ENCODE measurements around the gene C1orf232.

DNA sequence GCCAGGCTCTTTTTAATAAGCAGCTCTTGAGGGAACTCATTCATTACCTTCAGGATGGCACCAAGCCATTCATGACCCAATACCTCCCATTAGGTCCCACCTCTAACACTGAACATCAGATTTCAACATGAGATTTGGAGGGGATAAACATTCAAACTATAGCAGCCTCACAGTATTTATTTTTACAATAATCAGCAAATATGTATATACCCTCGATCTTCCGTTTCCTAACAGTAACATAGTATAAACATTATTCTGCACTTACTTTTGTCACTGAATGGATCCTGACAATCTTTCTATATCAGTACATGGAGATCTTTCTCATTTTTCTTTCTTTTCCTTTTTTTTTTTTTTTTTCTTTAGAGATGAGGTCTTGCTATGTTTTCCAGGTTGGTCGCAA, 27.0 kb upstream of the C1orf232 start:
- TF ChIP-seq, protein P1, sequence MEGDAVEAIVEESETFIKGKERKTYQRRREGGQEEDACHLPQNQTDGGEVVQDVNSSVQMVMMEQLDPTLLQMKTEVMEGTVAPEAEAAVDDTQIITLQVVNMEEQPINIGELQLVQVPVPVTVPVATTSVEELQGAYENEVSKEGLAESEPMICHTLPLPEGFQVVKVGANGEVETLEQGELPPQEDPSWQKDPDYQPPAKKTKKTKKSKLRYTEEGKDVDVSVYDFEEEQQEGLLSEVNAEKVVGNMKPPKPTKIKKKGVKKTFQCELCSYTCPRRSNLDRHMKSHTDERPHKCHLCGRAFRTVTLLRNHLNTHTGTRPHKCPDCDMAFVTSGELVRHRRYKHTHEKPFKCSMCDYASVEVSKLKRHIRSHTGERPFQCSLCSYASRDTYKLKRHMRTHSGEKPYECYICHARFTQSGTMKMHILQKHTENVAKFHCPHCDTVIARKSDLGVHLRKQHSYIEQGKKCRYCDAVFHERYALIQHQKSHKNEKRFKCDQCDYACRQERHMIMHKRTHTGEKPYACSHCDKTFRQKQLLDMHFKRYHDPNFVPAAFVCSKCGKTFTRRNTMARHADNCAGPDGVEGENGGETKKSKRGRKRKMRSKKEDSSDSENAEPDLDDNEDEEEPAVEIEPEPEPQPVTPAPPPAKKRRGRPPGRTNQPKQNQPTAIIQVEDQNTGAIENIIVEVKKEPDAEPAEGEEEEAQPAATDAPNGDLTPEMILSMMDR (IDR thresholded peaks at IDR 0.05) = no peak
- no peak for TF ChIP-seq ZFX (IDR thresholded peaks at IDR 0.05; ENCODE audit: borderline replicate concordance)

Data from 22Rv1 (cell line).